Measurements from ENCODE around the gene IL17RC.

- TF ChIP-seq CREB1 (CRISPR knock-in tag; IDR thresholded peaks at IDR 0.05; ENCODE audit: low read depth): no peak
- peak in 1 of 2 experiments; percentile 25; a peak in 1 of 4 replicates for TF ChIP-seq CTCF (conservative IDR thresholded peaks at IDR 0.05; ENCODE audit: low read depth in 2 of 2)
Measured at GRCh38 chr3:9915254-9916141, 1.4 kb upstream of the IL17RC start.
